Activated T-cell treated with anti-CD3 and anti-CD28 coated beads, Interleukin-2, amount 50 U/mL, for 48 hours (primary cell): Measurements from ENCODE around the gene FLRT2.

Experiments used
- DNase-seq, 2 experiments: peaks; one replicate each; pipeline ENCODE4 v3.0.0-alpha.2; 2020

The FLRT2 gene

GRCh38 chr14:85686908-85687307 lies 157.0 kb downstream of the FLRT2 start:
- DNase-seq, result no peak

GRCh38 chr14:85687456-85687855 lies 157.5 kb downstream of the FLRT2 start:
- no peak for DNase-seq

DNA sequence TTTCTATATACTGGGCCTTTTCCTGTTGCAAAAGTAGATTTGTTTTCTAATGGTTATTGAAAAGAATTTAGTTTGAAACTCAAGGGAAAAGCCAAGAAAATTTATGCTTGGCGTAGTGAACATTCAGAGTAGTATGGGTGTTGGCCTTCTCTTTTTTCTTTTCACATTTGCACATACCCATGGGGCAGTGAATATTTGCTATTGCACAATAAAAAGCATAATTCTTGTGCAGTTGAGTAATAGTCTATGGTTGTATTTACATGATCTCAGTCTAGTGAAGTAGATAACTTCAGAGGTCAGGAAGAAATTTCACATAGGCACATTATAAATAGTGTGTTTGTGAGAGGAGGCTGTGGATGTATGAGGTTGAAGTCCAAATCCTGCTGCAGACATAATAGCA lies 158.1 kb downstream of the FLRT2 start:
- DNase-seq, result no peak

- DNase-seq, result no peak
Observed at GRCh38 chr14:85695300-85695699, 165.4 kb downstream of the FLRT2 start.

DNA sequence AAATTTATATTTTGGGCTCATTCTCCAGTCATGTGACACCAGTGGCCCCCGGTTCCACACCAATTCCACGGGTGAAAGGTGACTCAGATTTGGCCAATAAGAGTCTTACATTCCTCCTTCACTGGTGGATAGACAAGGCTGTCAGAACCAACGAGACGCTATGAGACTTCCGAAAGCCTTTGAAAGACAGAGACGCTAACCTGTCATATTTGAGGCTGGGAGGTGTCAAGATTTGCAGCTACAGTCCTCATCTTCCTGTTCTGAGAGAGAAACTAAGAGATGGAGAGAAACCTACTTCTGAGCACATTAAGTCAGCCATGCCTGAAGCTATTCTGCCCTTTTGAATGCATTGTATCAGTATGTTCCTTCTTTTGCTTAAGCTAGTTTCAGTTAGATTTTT lies 171.2 kb downstream of the FLRT2 start:
- DNase-seq, result no peak

GRCh38 chr14:85701763-85702162 lies 171.8 kb downstream of the FLRT2 start:
- DNase-seq, result no peak

- no peak for DNase-seq
Observed at GRCh38 chr14:85702191-85702590, 172.2 kb downstream of the FLRT2 start.

DNA sequence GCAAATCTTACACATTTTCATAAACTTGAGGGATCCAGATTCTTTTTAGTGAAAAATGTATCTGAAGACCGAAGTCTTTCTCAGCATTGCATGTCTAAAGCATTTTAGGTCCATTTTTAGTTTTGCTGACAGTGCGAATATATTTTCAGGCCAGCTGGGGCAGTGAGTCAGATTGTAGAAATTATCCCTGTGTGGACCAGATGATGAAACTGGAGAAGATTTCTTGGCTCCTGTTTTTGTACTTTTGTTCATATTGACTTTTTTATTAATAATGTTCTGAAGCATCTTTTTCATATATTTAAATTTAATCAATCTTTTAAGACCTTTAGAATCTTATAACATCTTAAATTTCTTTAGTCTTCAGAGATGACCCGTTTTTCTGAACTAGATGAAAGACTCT lies 173.1 kb downstream of the FLRT2 start:
- DNase-seq, result no peak
